Activated T-helper 1 cell treated with Interleukin-2 at 50 U/mL for 16 hours (primary cell): ENCODE measurements around the gene PDE6G.
A peak's percentile ranks its signal among the peaks of the same experiment; 100 is the strongest.

ENCODE experiments used
- DNase-seq: peaks from one replicate; pipeline ENCODE4 v3.0.0-alpha.2; 2020; ENCODE audit warnings: low read depth

The PDE6G gene

GRCh38 chr17:81656118-81656743 lies at the start of gene PDE6G:
TSS of gene PDE6G (minus strand) at chr17:81656542. CDS start at chr17:81653305, 3,237 bp downstream.
- no peak for DNase-seq

- DNase-seq = no peak
These were observed 49.3 kb upstream of the PDE6G start for GRCh38 chr17:81705518-81706231.

- DNase-seq = no peak
These were observed 47.7 kb upstream of the PDE6G start for GRCh38 chr17:81703747-81704654.

GRCh38 chr17:81702934-81703746 lies 46.8 kb upstream of the PDE6G start, which contains the start of gene MRPL12:
TSS of gene MRPL12 (plus strand) at chr17:81703367. CDS start at chr17:81703502, 135 bp downstream.
- peak; percentile 78 for DNase-seq

- DNase-seq = no peak
These were observed 45.1 kb upstream of the PDE6G start for GRCh38 chr17:81701288-81702071.

GRCh38 chr17:81700353-81701287 lies 44.3 kb upstream of the PDE6G start:
- DNase-seq = no peak

GRCh38 chr17:81697261-81698044 lies 41.1 kb upstream of the PDE6G start:
- no peak for DNase-seq

GRCh38 chr17:81696218-81696941 lies 40.0 kb upstream of the PDE6G start:
- DNase-seq = no peak

- no peak for DNase-seq
These were observed 39.5 kb upstream of the PDE6G start for GRCh38 chr17:81695801-81696200.

- DNase-seq = no peak
These were observed 38.9 kb upstream of the PDE6G start for GRCh38 chr17:81695211-81695610.

- DNase-seq = no peak
These were observed 38.5 kb upstream of the PDE6G start for GRCh38 chr17:81694810-81695209.

- DNase-seq = no peak
These were observed 37.3 kb upstream of the PDE6G start for GRCh38 chr17:81693509-81694210.

- no peak for DNase-seq
These were observed 35.3 kb upstream of the PDE6G start for GRCh38 chr17:81691608-81692007.

GRCh38 chr17:81691196-81691595 lies 34.9 kb upstream of the PDE6G start:
- DNase-seq = no peak

- DNase-seq = no peak
These were observed 34.2 kb upstream of the PDE6G start for GRCh38 chr17:81690549-81690948.

GRCh38 chr17:81690066-81690465 lies 33.7 kb upstream of the PDE6G start:
- DNase-seq = no peak

GRCh38 chr17:81688616-81689015 lies 32.3 kb upstream of the PDE6G start:
- DNase-seq = no peak
